H9 (cell line): ENCODE measurements around the gene DPYD. TPM values are rescaled to one million over a fixed set of nuclear protein-coding genes. Genes with fewer than 3 reads are reported as not detected.

Source experiments
- DNase-seq: peaks from one replicate; pipeline ENCODE4 v3.0.0-alpha.2; 2017
- H2AFZ ChIP-seq: one replicate; pipeline ENCODE4 v1.6.1; 2013; ENCODE audit warnings: mild to moderate bottlenecking, low read length, control low read depth, moderate library complexity
- H2AK5ac ChIP-seq: 2 replicates; pipeline ENCODE4 v1.6.1; 2013; ENCODE audit warnings: low read length, control low read depth, mixed read lengths; ENCODE audit not compliant: insufficient read length
- H2BK120ac ChIP-seq: one replicate; pipeline ENCODE4 v1.6.1; 2013; ENCODE audit warnings: low read depth, mild to moderate bottlenecking, low read length, control low read depth, inconsistent platforms; ENCODE audit not compliant: poor library complexity, severe bottlenecking
- H2BK12ac ChIP-seq: 2 replicates; pipeline ENCODE4 v1.6.1; 2013; ENCODE audit warnings: low read length, control low read depth, mixed read lengths, low read depth; ENCODE audit not compliant: insufficient read length
- H2BK15ac ChIP-seq: 2 replicates; pipeline ENCODE4 v1.6.1; 2013; ENCODE audit warnings: low read depth, low read length, control low read depth
- H2BK20ac ChIP-seq: one replicate; pipeline ENCODE4 v1.6.1; 2013; ENCODE audit warnings: low read depth, mild to moderate bottlenecking, low read length, control low read depth, inconsistent platforms; ENCODE audit not compliant: poor library complexity, severe bottlenecking
- H2BK5ac ChIP-seq: 2 replicates; pipeline ENCODE4 v1.6.1; 2013; ENCODE audit warnings: low read length, control low read depth, mixed read lengths; ENCODE audit not compliant: insufficient read length
- H3K14ac ChIP-seq: 2 replicates; pipeline ENCODE4 v1.6.1; 2013; ENCODE audit warnings: low read length, control low read depth; ENCODE audit not compliant: insufficient read depth
- H3K18ac ChIP-seq: 2 replicates; pipeline ENCODE4 v1.6.1; 2013; ENCODE audit warnings: low read depth, mild to moderate bottlenecking, mixed read lengths, low read length, control low read depth; ENCODE audit not compliant: insufficient read length
- H3K23ac ChIP-seq: 2 replicates; pipeline ENCODE4 v1.6.1; 2013; ENCODE audit warnings: low read length, control low read depth, mixed read lengths, low read depth; ENCODE audit not compliant: insufficient read length
- H3K23me2 ChIP-seq: 2 replicates; pipeline ENCODE4 v1.6.1; 2013; ENCODE audit warnings: low read depth, mild to moderate bottlenecking, mixed read lengths, low read length, control low read depth; ENCODE audit not compliant: insufficient read length, poor library complexity, severe bottlenecking
- H3K27ac ChIP-seq: 2 replicates; pipeline ENCODE4 v1.5.1; 2013; ENCODE audit warnings: low read length, control low read depth, mixed read lengths, low read depth; ENCODE audit not compliant: insufficient read length
- H3K27me3 ChIP-seq: 2 replicates; pipeline ENCODE4 v1.6.1; 2013; ENCODE audit warnings: low read length, control low read depth, inconsistent platforms; ENCODE audit not compliant: insufficient read depth
- H3K4ac ChIP-seq: 2 replicates; pipeline ENCODE4 v1.6.1; 2013; ENCODE audit warnings: low read depth, mild to moderate bottlenecking, control low read depth, inconsistent platforms, low read length, moderate library complexity
- H3K4me1 ChIP-seq: 2 replicates; pipeline ENCODE4 v1.6.1; 2013; ENCODE audit warnings: low read length, control low read depth, inconsistent platforms; ENCODE audit not compliant: insufficient read depth
- H3K4me2 ChIP-seq: 2 replicates; pipeline ENCODE4 v1.6.1; 2013; ENCODE audit warnings: low read length, control low read depth, mixed read lengths; ENCODE audit not compliant: insufficient read length, insufficient read depth
- H3K56ac ChIP-seq: 2 replicates; pipeline ENCODE4 v1.6.1; 2013; ENCODE audit warnings: low read depth, mild to moderate bottlenecking, mixed read lengths, low read length, control low read depth; ENCODE audit not compliant: insufficient read length
- H3K79me1 ChIP-seq: 2 replicates; pipeline ENCODE4 v1.6.1; 2013; ENCODE audit warnings: low read depth, mild to moderate bottlenecking, moderate library complexity, low read length, control low read depth, inconsistent platforms; ENCODE audit not compliant: insufficient read depth, poor library complexity, severe bottlenecking
- H3K79me2 ChIP-seq: 2 replicates; pipeline ENCODE4 v1.6.1; 2013; ENCODE audit warnings: low read length, control low read depth, inconsistent platforms; ENCODE audit not compliant: insufficient read depth
- H3K9ac ChIP-seq: 2 replicates; pipeline ENCODE4 v1.6.1; 2013; ENCODE audit warnings: low read length, control low read depth, mixed read lengths; ENCODE audit not compliant: insufficient read length; ENCODE audit errors: extremely low read depth
- H3K9me3 ChIP-seq: one replicate; pipeline ENCODE4 v1.6.1; 2013; ENCODE audit warnings: low read depth, low read length, inconsistent platforms; ENCODE audit not compliant: control insufficient read depth
- H3T11ph ChIP-seq: one replicate; pipeline ENCODE4 v1.6.1; 2013; ENCODE audit warnings: mild to moderate bottlenecking, low read length, control low read depth, inconsistent platforms
- H4K20me1 ChIP-seq: one replicate; pipeline ENCODE4 v1.6.1; 2013; ENCODE audit not compliant: control insufficient read depth, insufficient read length, insufficient read depth
- H4K5ac ChIP-seq: 2 replicates; pipeline ENCODE4 v1.6.1; 2013; ENCODE audit warnings: low read depth, mild to moderate bottlenecking, mixed read lengths, low read length, control low read depth; ENCODE audit not compliant: insufficient read length
- H4K8ac ChIP-seq: replicated peaks from 2 replicates; pipeline ENCODE4 v1.6.1; 2013; ENCODE audit warnings: low read length, control low read depth, mixed read lengths, low read depth; ENCODE audit not compliant: insufficient read length
- H4K91ac ChIP-seq: 2 replicates; pipeline ENCODE4 v1.6.1; 2013; ENCODE audit warnings: low read depth, mild to moderate bottlenecking, moderate library complexity, mixed read lengths, low read length, control low read depth; ENCODE audit not compliant: insufficient read length
- H3K27ac Mint-ChIP-seq, 3 experiments: 2 replicates in 2 of 3; 3 replicates in 1 of 3; pipeline ENCODE4 v1.8.0; 2020 to 2021; ENCODE audit warnings: mixed read lengths in 3 of 3, mild to moderate bottlenecking in 1 of 3, moderate library complexity in 1 of 3
- H3K27me3 Mint-ChIP-seq: 2 replicates; pipeline ENCODE4 v1.8.0; 2021; ENCODE audit warnings: low read depth, mild to moderate bottlenecking, moderate library complexity, mixed read lengths
- H3K36me3 Mint-ChIP-seq, 3 experiments: 2 replicates in 2 of 3; 3 replicates in 1 of 3; pipeline ENCODE4 v1.8.0; 2020 to 2021; ENCODE audit warnings: low read depth in 3 of 3, mixed read lengths in 3 of 3; ENCODE audit not compliant: insufficient read depth in 1 of 3
- H3K4me1 Mint-ChIP-seq, 2 experiments: 2 replicates each; pipeline ENCODE4 v1.8.0; 2020; ENCODE audit warnings: mixed read lengths in 2 of 2
- H3K4me3 Mint-ChIP-seq, 2 experiments: 2 replicates in 1 of 2; 3 replicates in 1 of 2; pipeline ENCODE4 v1.8.0; 2020 to 2021; ENCODE audit warnings: mild to moderate bottlenecking in 2 of 2, mixed read lengths in 2 of 2, moderate library complexity in 1 of 2
- H3K9me3 Mint-ChIP-seq, 2 experiments: 2 replicates in 1 of 2; 3 replicates in 1 of 2; pipeline ENCODE4 v1.8.0; 2020; ENCODE audit warnings: mild to moderate bottlenecking in 2 of 2, mixed read lengths in 2 of 2, moderate library complexity in 1 of 2
- total RNA-seq: library from RNA; stranded (reverse); gene quantifications from 2 replicates; pipeline ENCODE4 v1.2.1, GENCODE V29; 2021
- TF ChIP-seq, protein P1 (sequence below): fragments of 200-600 bp; sonication (generic); conservative IDR thresholded peaks from 3 replicates; pipeline ENCODE4 v1.8.0; 2021; ENCODE audit warnings: antibody characterized with exemption, mild to moderate bottlenecking

DPYD gene
- total RNA-seq, 1 experiment from 2014 or later, result 0.37 TPM

DNA sequence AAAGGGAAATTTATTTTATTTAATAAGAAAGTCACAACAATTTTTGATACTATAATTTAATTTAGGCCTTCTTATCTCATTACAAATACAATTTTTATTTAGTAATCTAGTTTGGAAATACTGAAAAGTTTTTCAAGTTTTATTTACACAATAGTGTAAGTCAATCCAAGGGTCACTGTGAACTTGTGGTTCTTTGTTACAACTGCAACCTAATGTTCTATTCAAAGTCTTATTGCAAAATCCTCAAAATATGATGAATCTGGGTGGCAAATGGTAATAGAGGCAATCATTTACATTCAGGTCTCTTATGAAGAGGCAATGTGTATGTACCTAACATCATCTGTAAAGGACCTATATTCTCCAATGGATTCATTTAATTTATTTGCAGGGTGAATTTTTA, 421.2 kb downstream of the DPYD start:
- H3K27me3 Mint-ChIP-seq, result no peaks in the 10 kb centered on the region
- no peak overlapping the region for H3K27ac Mint-ChIP-seq
- Histone ChIP-seq H3K4me2 (no peak overlapping the region), H2BK120ac (no peak overlapping the region), H3K23ac (no peak overlapping the region), H3K4ac (no peak overlapping the region), H2BK5ac (no peak overlapping the region), H3K14ac (no peak overlapping the region), H3K4me1 (no peaks in the 10 kb centered on the region), H4K5ac (no peak overlapping the region), H3K79me1 (no peaks in the 10 kb centered on the region), H3K56ac (no peak overlapping the region), H3T11ph (no peak overlapping the region), H4K91ac (no peak overlapping the region), H2AK5ac (no peak overlapping the region), H2BK20ac (no peak overlapping the region), H2BK12ac (no peak overlapping the region), H3K9me3 (no peaks in the 10 kb centered on the region), H3K9ac (no peak overlapping the region), H3K27me3 (no peaks in the 10 kb centered on the region), H4K8ac (no peak overlapping the region), H3K79me2 (no peaks in the 10 kb centered on the region), H3K18ac (no peak overlapping the region), H2BK15ac (no peak overlapping the region), H2AFZ (no peak overlapping the region), H3K27ac (no peak overlapping the region), H4K20me1 (no peaks in the 10 kb centered on the region), H3K23me2 (no peaks in the 10 kb centered on the region)
- no peak overlapping the region for H3K4me3 Mint-ChIP-seq
- no peaks in the 10 kb centered on the region for H3K9me3 Mint-ChIP-seq
- peaks cover 0 to 5% of the 10 kb centered on the region in 2 experiments; a peak in 2 of 4 replicates for H3K4me1 Mint-ChIP-seq
- no peaks in the 10 kb centered on the region for H3K36me3 Mint-ChIP-seq
- DNase-seq, result no peak
- TF ChIP-seq, protein P1, sequence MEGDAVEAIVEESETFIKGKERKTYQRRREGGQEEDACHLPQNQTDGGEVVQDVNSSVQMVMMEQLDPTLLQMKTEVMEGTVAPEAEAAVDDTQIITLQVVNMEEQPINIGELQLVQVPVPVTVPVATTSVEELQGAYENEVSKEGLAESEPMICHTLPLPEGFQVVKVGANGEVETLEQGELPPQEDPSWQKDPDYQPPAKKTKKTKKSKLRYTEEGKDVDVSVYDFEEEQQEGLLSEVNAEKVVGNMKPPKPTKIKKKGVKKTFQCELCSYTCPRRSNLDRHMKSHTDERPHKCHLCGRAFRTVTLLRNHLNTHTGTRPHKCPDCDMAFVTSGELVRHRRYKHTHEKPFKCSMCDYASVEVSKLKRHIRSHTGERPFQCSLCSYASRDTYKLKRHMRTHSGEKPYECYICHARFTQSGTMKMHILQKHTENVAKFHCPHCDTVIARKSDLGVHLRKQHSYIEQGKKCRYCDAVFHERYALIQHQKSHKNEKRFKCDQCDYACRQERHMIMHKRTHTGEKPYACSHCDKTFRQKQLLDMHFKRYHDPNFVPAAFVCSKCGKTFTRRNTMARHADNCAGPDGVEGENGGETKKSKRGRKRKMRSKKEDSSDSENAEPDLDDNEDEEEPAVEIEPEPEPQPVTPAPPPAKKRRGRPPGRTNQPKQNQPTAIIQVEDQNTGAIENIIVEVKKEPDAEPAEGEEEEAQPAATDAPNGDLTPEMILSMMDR, result no peak
